ENCODE results near the gene TBC1D16.
A peak's percentile ranks its signal among the peaks of the same experiment; 100 is the strongest.
"Not testable (repeated sequence)": the region's sequence is repeated elsewhere in the genome, so short reads cannot be mapped to it uniquely, and the experiment has no call there.

TBC1D16 gene

DNA sequence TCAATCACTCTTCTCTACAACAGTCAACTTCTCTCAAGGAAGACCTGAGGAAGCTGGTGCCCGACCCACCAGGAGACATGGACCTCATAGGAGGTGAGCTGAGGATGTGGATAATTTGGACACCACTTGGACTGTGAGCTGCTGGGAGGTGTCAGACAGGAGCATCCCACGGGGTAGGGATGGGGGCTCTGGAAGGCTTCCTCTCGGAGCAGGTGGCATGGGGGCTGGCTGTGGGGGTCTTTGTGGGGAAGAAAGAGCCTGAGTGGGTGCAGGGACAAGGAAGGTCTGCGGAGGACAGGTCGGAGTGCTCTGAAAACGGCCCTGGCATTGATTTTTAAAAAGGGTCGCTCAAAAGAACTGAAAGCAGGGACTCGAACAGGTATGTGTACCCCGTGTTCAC lies 64.0 kb downstream of the TBC1D16 start:
- DNase-seq, result no peak

DNA sequence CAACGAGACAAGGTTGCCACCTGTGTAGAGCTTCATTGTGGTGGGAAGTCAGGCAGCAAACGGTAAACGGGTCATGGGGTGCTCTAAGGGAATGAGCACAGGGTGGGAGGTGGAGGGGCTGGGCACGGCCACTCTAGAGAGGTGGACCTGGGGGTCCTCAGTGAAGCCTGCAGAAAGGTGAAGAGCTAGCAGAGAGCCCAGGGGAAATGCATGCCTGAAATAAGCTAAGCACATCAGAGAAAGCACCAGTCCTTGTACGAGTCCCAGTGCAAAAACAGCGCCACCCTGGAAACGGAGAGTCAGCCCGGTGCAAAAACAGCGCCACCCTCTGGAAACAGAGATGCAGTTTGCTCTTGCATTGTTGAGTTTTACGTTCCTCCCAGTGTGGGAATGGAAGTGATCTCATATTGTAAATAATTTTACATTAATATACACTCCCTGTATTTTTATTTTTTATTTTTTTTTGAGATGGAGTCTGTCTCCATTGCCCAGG lies 65.0 kb downstream of the TBC1D16 start:
- DNase-seq, result peak; percentile 62 to 80

DNA sequence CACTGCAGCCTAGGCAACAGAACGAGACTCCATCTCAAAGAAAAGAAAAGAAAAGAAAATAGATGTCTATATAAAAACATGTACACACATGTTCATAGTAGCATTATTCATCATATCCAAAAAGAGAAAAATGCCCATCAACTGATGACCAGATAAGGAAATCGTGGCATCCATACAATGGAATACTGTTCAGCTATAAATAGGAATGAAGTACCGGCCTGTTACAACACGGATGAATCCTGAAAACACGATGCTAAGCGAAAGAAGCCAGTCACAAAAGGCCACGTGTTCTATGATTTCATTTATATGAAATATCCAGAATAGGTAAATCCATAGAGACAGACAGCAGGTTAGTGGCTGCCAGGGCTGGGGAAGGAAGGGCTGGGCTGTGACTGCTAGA lies 65.8 kb downstream of the TBC1D16 start:
- DNase-seq, result no peak

DNA sequence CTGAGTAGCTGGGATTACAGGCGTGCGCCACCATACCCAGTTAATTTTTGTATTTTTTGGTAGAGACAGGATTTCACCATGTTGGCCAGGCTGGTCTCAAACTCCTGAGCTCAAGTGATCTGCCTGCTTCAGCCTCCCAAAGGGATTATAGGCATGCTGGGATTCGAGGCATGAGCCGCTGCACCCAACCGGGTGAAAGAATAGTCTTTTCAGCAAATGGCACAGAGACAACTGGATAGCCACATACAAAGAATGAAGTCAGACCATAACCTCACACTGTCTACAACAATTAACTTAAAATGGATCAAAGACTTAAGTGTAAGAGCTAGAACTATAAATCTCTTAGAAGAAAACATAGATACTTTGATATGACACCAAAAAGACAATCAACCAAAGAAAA lies 67.6 kb downstream of the TBC1D16 start:
- no peak for DNase-seq

DNA sequence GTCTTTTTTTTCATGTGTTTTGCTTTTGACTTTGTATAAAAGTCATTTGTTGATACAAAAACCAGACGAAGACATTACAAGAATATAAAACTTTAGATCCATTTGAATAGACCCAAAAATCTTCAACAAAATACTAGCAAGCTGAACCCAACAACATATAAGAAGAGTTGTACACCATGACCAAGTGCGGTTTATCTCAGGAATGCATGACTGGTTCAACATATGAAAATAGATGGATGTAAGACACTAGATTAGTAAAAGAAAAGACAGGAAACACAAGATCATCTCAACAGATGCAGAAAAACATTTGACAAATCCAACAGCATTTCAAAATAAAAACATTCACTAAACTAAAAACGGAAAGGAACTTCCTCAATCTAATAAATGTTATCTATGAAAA lies 69.0 kb downstream of the TBC1D16 start:
- DNase-seq, result no peak

DNA sequence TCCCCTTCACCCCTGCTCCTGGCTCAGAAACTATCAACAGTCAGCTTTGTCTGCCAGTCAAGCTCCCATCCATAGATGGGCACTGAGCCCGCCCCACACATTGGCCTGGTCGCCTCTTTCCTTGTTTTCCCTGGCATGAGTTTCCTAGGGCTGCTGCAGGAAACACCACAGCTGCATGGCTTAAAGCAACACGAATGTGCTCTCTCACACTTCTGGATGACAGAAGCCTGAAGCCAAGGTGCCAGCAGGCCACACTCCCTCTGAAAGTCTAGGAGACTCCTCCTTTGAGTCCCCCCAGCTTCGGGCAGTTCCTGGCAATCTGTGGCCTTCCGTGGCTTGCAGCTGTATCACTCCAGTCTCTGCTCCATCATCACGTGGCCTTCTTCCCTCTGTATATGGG lies 69.9 kb downstream of the TBC1D16 start:
- DNase-seq, result no peak

DNA sequence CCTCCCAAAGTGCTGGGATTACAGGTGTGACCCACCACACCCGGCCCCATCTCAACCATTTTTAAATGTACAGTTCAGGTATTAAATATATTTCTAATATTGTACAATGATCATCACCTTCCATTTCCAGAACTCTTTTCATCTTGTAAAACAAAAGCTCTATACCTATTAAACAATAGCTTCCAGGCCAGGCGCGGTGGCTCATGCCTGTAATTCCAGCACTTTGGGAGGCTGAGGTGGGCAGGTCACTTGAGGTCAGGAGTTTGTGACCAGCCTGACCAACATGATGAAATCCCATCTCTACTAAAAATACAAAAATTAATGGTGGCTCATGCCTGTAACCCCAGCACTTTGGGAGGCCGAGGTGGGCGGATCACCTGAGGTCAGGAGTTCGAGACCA lies 73.2 kb downstream of the TBC1D16 start:
- not testable (repeated sequence) for DNase-seq

DNA sequence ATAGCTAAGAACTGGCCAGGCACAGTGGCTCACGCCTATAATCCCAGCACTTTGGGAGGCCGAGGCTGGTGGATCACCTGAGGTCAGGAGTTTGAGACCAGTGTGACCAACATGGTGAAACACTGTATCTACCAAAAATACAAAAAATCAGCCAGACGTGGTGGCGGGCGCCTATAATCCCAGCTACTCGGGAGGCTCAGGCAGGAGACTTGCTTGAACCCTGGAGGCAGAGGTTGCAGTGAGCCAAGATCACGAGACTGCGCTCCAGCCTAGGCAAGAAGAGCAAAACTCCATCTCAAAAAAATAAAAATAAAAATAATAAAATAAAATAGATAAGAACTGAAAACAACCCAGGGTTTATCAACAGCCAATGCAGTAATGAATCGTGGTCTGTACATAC lies 74.1 kb downstream of the TBC1D16 start:
- DNase-seq, result not testable (repeated sequence)

DNA sequence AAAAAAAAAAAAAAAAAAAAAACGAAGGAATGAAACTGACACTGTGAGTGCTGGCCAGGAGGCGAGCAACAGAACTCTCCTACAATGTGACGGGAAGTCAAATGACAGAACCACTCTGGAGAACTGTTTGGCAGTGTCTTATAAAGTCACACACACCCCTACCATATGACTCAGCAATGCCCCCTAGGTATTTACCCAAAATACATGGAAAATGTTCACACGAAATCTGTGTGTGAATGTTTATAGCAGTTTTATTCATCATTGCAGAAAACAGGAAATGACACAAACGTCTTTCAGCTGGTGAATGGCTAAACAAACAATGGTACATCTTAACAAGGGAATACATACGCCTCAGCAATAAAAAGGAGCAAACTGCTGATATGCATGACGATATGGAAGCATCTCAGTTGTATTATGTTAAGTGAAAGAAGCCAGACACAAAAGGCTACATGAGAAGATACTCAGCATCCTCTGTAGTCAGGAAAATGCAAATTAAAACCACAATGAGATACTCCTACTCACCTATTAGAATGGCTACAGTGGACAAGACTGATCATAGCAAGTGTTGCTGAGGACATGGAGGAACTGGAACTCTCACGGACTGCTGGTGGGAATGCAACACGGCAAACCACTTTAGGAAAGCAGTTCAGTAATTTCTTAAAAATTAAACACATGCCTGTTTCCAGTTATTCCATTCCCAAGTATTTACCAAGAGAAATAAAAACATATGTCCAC lies 74.7 kb downstream of the TBC1D16 start:
- no peak for DNase-seq

DNA sequence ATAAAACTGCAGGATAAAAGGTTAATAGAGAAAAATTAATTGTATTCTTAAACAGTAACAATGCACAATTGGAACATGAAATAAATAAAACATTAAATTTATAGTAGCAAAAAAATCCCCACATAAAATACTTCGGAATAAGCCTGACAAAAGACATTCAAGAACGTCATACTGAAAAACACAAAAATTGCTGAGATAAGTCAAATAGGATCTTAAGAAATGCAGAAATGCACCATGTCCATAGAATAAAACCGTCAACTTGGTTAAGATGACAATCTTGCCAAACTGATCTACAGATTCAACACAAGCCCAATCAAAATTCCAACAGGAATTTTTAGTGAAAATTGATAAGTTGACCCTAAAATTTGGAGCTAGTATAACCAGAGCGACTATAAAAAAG lies 76.6 kb downstream of the TBC1D16 start:
- no peak for DNase-seq

DNA sequence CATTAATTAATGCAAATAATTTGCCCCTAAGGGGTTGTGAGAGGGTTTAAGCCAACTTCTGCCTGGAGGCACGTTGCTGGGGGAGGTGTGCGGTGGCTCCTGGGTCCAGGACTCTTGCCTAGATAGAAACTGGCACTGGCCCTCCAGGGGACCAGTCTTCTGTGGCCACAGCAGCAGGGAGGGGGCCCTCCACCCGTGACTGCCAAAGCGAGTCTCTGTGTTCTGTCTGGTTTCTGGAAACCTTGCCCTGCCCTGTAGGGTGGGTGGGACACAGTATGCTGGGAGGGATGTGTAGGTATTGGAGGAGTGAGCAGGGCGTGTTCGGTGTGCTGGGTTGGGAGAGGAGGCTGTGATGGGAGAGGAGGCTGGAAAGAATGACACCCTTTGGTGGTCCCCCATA lies 78.8 kb downstream of the TBC1D16 start:
- no peak for DNase-seq

DNA sequence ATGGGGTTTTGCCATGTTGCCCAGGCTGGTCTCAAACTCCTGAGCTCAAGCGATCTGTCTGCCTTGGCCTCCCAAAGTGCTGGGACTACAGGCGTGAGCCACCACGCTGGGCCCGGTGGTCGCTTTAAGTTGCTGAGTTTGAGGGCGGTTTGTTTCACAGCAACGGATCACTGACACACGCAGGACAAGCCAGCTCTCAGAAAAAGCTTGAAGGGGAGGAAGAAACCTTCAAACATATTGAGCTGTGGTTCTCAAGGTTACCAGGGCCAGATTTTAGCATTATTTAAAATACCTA lies 79.3 kb downstream of the TBC1D16 start:
- not testable (repeated sequence) for DNase-seq

DNA sequence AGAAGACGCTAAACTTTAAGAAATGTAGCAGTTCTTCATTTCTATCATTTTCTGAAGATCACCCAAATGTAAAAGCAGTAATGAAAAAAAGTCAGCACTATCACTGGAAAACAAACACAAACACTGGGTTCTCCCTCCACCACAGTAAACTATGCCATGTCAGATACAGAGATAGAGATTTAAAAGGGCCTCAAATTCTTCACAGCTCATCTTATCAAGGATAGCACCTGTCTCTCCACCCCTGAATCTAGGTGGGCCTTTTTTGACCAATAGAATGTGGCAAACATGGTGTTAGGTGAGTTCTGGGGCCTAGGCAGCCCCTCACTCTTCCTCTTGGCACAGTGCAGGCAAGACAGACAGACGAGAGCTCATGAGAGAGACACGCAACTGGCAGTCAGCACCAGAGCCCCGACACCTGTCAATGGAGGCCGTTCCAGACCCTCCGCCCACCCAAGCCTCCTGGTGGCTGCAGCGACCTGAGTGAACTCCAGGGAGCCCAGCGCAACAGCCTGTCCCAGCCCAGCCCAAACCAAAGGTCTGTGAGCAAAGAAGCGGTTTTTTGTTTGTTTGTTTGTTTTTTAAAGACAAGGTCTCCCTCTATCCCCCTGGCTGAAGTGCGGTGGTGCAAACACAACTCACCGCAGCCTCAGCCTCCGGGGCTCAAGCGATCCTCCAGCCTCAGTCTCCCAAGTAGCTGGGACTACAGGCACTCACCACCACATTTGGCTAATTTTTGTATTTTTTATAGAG lies 79.8 kb downstream of the TBC1D16 start:
- DNase-seq, result no peak

DNA sequence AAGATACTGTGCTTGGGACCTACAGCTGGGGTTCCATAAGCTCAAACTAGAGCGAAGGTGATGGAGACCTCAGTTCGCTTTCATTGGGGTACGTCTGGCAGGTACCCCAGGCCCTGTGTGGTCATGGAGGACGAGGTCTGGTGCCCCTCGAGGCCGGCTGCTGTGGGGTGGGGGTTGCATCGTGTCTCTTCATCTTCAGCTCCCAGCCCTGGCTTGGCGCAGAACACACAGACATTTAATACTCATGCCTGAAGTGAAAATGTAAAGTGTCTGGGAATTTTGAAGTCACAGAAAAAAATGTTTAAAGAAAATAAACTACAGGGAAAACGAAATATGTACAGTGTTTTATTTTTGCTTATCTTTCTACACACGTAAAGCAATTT lies 80.5 kb downstream of the TBC1D16 start:
- DNase-seq, result no peak

DNA sequence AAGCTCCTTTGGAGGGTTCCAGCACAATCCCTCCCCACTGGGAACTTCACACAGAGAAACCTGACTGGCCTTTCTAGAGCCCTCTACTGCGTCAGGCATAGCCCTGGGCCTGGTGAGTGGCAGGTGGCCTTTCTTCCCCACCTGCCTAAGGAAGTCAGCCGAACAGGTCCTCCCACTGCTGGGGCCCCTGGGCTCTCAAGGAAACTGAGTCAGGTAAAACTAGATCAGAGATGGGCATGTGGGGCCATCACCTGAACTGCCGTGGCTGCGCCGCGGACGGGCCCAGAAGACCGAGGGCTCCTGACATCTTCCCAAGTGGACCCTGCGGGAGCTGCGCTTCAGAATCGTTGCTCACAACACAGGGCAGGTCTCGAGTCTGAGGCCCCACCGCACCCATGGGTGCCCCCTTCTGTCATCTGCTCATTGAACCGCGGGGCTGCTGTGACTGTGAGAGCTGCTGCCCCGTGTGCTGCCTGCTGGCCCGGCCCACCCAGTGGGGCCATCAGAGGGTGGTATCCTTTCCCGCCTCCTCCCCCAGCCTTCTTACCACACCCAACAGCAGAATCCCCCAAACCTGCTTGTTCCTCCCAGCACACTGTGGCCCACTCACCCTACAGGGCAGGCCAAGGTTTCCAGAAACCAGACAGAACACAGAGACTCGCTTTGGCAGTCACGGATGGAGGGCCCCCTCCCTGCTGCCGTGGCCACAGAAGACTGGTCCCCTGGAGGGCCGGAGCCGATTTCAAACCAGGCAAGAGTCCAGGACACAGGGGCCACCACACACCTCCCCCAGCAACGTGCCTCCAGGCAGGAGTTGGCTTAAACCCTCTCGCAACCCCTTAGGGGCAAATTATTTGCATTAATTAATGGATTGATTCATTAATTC lies 81.1 kb downstream of the TBC1D16 start:
- DNase-seq, result no peak

DNA sequence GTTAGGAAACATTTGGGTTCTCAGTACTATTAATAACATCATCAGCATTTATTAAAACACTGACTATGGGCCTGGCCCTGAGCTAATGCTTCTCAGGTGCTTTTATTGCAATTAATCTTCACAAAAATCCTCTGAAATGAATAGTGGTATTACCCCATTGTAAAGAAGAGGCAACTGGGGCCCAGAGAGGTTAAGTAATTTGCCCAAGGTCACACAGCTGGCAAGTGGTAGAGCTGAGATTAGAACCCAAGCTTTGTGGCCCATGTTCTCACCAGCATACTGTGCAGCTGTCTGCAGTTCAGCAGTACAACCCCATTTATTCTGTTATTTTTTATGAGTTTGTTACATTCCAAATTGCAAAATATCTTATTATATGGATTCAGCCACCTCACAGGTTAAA lies 82.3 kb downstream of the TBC1D16 start:
- no peak for DNase-seq

DNA sequence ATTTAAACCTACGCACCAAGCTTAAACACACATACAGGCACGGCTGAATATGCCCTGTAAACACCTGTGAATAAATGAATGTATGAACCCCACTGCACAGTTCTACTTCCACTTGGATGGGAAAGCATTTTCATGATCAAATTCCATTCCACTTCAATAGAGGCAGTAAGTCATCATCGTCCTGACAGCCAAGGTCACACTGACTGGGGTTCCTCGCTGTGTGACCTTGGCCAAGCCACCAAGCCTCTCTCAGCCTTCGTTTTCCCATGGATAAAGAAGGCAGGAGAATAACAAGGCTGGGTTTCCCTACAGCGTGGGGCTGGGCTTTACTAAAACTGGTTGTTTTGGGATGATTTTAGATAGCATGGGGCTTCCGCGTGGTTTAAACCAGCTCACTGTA lies 82.8 kb downstream of the TBC1D16 start:
- DNase-seq, result no peak

DNA sequence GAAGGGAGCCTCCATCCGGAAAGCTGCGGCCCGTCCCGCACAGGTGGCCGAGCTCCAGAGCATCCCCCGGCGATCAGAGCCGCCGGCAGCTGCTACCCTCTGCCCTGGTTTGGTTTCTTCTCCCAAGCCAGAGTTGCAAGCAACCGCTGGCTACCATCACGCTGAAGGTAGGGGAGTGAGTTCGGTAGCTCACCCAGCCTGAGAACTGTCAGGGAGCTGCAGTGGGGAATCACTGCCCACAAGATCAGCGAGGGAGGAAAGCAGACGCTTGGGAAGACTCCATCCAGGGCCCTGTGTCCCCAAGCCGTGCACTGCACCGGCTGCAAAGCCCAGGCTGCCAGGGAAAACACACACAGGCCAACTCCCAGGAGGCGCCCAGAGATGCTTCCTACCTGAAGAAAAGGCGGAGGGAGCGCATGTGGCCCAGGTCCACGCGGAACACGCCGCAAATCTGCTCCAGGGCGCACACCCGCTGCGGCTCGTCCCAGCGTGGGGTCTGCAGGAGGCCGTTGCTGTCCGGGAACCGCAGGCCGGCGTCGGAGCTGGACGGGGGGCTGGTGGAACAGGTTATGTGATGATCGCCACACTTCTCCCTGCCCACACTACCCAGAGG lies 83.3 kb downstream of the TBC1D16 start:
- no peak for DNase-seq

DNA sequence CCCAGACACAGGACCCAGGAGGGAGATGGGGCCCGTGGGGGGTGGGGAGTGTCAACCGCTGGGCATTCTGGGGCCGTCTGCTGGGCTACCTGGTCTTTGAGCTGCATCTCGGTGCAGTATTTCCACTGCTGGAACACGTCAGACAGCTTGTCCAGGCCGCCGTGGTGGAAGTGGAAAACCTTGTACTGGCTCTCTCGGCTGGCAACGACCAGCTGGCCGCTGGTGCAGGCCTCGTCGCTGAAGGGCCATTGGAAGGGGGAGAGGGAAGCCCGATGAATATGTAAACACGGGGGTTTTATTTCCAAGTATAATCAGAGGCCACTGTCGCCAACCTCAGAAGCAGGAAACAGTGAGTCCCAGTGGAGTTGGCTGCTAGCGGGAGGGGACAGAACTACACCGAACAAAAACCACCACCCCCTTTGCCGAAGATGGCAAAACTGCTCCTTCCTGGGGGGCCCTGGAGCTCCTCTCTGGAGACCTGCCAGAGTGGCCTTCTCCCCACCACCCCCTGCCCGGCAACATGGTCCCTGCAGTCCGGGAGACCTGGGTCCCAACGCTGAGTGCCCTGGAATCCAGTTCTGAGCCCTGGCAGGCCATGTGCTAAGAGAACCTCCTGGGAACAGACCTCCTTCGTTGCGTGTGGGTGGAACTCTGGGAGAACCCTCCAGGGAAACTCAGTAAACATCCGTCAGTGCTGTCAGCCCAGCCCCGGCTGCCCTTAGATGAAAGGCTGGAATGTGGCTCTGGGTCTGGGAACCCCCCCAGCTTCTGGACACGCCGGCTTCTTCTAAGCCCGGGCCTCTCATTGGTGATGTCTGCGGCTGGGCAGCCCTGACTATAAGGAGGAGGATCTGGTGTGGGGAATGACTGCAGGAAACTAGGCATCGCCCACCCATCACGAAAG lies 84.1 kb downstream of the TBC1D16 start:
- DNase-seq, result no peak

DNA sequence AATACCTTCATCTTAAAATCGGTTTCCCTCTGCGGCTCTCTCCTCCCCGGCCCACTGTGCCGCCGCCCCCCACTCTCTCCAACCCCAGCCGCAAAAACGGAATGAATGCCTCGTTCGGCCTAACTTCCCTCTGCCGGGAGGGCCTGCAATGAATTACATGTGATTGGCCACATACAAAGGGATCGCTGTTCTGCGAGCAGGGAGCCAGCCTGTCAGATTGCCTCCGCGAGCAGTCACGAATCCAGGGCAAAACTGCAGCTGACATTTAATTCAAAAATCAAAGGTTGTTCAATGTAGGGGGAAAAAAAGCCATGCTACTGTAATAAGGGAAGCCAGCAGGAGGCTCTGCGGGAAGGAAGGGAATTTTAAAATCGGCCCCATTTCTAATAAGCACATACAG lies 84.9 kb downstream of the TBC1D16 start:
- DNase-seq, result no peak

DNA sequence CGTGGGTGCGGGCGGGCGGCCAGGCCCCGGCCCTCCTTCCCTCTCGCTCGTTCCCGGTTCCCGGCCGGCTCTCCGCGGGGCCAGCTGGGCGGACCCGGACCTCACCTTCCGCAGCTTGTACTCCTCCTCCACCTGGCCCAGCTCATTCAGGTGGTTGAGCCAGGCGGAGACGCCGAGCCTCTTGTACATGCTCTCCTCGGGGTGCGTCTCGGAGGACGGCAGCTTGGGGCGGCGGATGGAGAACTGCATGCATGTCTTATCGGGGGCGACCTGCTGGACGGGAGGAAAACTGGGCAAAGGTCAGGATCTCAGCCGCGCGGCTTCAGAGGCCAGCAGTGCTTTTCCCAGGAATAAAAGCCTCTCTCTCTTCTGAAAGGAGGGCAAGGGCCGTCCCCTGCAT lies 85.4 kb downstream of the TBC1D16 start:
- no peak for DNase-seq

DNA sequence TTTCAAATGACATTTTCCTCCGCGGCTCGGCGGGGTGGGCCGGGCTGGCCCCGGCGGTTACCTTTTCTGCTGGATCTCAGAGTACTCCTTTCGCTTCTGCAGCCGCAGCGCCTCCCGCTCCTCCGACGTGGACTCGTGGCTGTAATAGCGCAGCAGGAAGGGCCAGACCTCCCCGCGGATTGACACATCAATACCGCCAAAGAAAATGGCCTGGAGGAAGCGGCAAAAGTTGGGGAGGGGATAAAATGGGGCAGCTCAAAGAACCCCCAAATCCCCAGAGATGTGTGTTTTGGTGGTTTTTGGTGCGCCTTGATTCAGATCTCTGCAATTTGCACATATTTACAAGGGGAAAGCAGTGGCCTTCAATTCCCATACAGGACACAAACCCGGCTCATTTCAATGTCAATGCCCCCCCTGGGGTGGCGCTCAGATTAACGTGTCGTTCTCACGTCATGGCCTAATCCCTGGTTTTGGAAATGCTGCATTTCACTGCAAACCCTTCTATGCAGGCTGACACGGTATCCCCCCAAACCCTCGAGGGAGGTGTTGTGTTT lies 85.9 kb downstream of the TBC1D16 start:
- no peak for DNase-seq
